Activated naive CD4-positive, alpha-beta T cell treated with anti-CD3 and anti-CD28 coated beads, Interleukin-2, amount 50 U/mL, for 24 hours (primary cell): Measurements from ENCODE around the gene ELOVL3.
"Not testable (repeated sequence)": the region's sequence is repeated elsewhere in the genome, so short reads cannot be mapped to it uniquely, and the experiment has no call there.

ENCODE experiments used
- H3K27ac Mint-ChIP-seq: one replicate; pipeline ENCODE4 v1.8.0; 2021; ENCODE audit warnings: mild to moderate bottlenecking, mixed read lengths
- H3K27me3 Mint-ChIP-seq: one replicate; pipeline ENCODE4 v1.8.0; 2021; ENCODE audit warnings: mixed read lengths
- H3K36me3 Mint-ChIP-seq: one replicate; pipeline ENCODE4 v1.8.0; 2021; ENCODE audit warnings: mixed read lengths
- H3K4me1 Mint-ChIP-seq: one replicate; pipeline ENCODE4 v1.8.0; 2021; ENCODE audit warnings: mixed read lengths
- H3K4me3 Mint-ChIP-seq: one replicate; pipeline ENCODE4 v1.8.0; 2021; ENCODE audit warnings: mild to moderate bottlenecking, mixed read lengths
- H3K9me3 Mint-ChIP-seq: one replicate; pipeline ENCODE4 v1.8.0; 2021; ENCODE audit warnings: mixed read lengths

ELOVL3 gene, protein sequence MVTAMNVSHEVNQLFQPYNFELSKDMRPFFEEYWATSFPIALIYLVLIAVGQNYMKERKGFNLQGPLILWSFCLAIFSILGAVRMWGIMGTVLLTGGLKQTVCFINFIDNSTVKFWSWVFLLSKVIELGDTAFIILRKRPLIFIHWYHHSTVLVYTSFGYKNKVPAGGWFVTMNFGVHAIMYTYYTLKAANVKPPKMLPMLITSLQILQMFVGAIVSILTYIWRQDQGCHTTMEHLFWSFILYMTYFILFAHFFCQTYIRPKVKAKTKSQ

GRCh38 chr10:102225646-102226541, at the start of gene ELOVL3:
Gene ELOVL3, plus strand, starts transcription at chr10:102226299. Its CDS starts 250 bp downstream, at chr10:102226549.
- H3K27ac Mint-ChIP-seq, result no peak within 1 kb of the TSS
- peaks cover 24% of the 10 kb centered on the region for H3K4me1 Mint-ChIP-seq
- no peaks in the 10 kb centered on the region for H3K36me3 Mint-ChIP-seq
- H3K9me3 Mint-ChIP-seq, result no peaks in the 10 kb centered on the region
- H3K4me3 Mint-ChIP-seq, result peak within 1 kb of the TSS; percentile 70
- peaks cover 28% of the 10 kb centered on the region for H3K27me3 Mint-ChIP-seq

GRCh38 chr10:102184606-102185005, 41.5 kb upstream of the ELOVL3 start:
- peaks cover 3% of the 10 kb centered on the region for H3K36me3 Mint-ChIP-seq
- H3K4me1 Mint-ChIP-seq, result peaks cover 14% of the 10 kb centered on the region
- H3K27ac Mint-ChIP-seq, result no peak overlapping the region
- H3K4me3 Mint-ChIP-seq, result no peak overlapping the region
- H3K9me3 Mint-ChIP-seq, result no peaks in the 10 kb centered on the region
- no peaks in the 10 kb centered on the region for H3K27me3 Mint-ChIP-seq

DNA sequence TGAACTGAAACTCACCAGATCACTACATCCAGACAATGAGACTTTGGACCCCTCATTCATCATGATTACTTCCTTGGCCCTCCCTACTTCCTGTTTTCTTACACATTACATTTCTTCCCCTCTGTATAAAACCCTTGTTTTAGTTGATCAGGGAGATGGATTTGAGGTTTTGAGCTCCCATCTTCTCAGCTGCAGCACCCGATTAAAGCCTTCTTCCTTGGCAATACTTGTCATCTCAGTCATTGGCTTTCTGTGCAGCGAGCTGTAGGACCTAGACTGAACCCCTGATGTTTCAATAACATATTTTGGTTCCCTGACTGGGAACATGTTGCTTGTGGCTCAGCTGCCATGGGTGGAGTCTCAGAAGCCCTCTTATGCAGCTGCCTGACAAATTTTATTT, 40.8 kb upstream of the ELOVL3 start:
- H3K9me3 Mint-ChIP-seq, result no peaks in the 10 kb centered on the region
- no peak overlapping the region for H3K4me3 Mint-ChIP-seq
- no peak overlapping the region for H3K27ac Mint-ChIP-seq
- H3K4me1 Mint-ChIP-seq, result peaks cover 15% of the 10 kb centered on the region
- no peaks in the 10 kb centered on the region for H3K27me3 Mint-ChIP-seq
- peaks cover 3% of the 10 kb centered on the region for H3K36me3 Mint-ChIP-seq

DNA sequence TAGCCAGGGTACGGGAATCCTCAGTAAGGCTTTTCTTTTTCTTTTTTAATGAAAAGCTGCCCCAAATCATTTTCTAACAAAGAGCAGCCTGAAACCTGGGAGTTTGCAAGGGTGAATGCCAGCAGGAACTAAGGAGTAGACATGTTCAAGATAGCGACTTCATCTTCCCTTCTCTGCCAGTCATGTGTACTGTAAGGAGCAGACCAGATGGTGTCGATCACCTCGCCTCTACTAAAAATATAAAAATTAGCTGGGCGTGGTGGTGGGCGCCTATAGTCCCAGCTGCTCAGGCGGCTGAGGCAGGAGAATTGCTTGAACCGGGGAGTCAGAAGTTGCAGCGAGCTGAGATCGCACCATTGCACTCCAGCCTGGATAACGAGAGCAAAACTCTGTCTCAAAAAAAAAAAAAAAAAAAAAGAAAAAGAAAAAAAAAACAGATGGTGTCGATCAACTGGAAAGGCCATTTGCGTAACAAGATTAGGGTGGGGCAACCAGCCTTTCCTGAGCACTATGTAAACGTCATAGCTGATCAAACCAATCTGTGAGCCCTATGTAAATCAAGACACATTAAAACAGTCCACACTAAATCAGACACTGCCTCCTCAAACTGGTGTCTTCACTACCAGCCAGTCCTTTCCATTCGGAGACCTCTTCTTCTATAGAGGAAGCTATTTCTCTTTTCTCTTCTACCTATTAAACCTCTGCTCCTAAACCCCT, 40.1 kb upstream of the ELOVL3 start:
- Mint-ChIP-seq H3K4me1 (peaks cover 15% of the 10 kb centered on the region), H3K27me3 (no peaks in the 10 kb centered on the region), H3K9me3 (no peaks in the 10 kb centered on the region), H3K4me3 (no peak overlapping the region), H3K27ac (no peak overlapping the region), H3K36me3 (peaks cover 3% of the 10 kb centered on the region)

- peaks cover 15% of the 10 kb centered on the region for H3K4me1 Mint-ChIP-seq
- H3K4me3 Mint-ChIP-seq, result no peak overlapping the region
- H3K27me3 Mint-ChIP-seq, result no peaks in the 10 kb centered on the region
- H3K9me3 Mint-ChIP-seq, result no peaks in the 10 kb centered on the region
- H3K36me3 Mint-ChIP-seq, result peaks cover 3% of the 10 kb centered on the region
- no peak overlapping the region for H3K27ac Mint-ChIP-seq
These were observed 37.7 kb upstream of the ELOVL3 start for GRCh38 chr10:102188298-102188940.

- peak overlapping the region; percentile 42 for H3K4me3 Mint-ChIP-seq
- H3K27me3 Mint-ChIP-seq, H3K36me3 Mint-ChIP-seq, H3K9me3 Mint-ChIP-seq: not testable (repeated sequence)
- peak overlapping the region; percentile 70 for H3K27ac Mint-ChIP-seq
- peaks cover 15% of the 10 kb centered on the region for H3K4me1 Mint-ChIP-seq
These were observed 36.9 kb upstream of the ELOVL3 start for GRCh38 chr10:102188941-102189898.

DNA sequence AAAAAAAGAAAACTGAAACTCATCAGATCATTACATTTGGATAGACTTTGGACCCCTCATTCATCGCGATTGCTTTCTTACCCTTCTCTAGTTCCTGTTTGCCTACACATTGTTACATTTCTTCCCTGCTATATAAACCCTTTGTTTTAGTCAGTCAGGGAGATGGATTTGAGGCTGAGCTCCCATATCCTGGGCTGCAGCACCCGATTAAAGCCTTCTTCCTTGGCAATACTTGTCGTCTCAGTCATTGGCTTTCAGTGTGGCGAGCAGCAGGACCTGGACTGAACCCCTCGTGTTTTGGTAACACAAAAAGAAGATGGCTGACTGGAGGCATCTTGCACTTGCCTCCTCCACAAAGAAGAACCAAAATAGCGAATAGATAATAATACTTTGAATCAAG, 34.1 kb upstream of the ELOVL3 start:
- Mint-ChIP-seq H3K9me3 (no peaks in the 10 kb centered on the region), H3K4me1 (peaks cover 15% of the 10 kb centered on the region), H3K27ac (no peak overlapping the region), H3K4me3 (no peak overlapping the region), H3K27me3 (no peaks in the 10 kb centered on the region), H3K36me3 (no peaks in the 10 kb centered on the region)

GRCh38 chr10:102195296-102195870, 30.7 kb upstream of the ELOVL3 start:
- H3K36me3 Mint-ChIP-seq, result no peaks in the 10 kb centered on the region

GRCh38 chr10:102196893-102197292, 29.2 kb upstream of the ELOVL3 start:
- Mint-ChIP-seq H3K4me1 (no peaks in the 10 kb centered on the region), H3K27ac (no peak overlapping the region), H3K27me3 (no peaks in the 10 kb centered on the region), H3K36me3 (no peaks in the 10 kb centered on the region), H3K9me3 (no peaks in the 10 kb centered on the region), H3K4me3 (no peak overlapping the region)

More at GRCh38 chr10:102195296-102195870, 30.7 kb upstream of the ELOVL3 start:
- no peaks in the 10 kb centered on the region for H3K27me3 Mint-ChIP-seq
- no peak overlapping the region for H3K4me3 Mint-ChIP-seq
- H3K4me1 Mint-ChIP-seq, result no peaks in the 10 kb centered on the region
- H3K9me3 Mint-ChIP-seq, result no peaks in the 10 kb centered on the region
- no peak overlapping the region for H3K27ac Mint-ChIP-seq

DNA sequence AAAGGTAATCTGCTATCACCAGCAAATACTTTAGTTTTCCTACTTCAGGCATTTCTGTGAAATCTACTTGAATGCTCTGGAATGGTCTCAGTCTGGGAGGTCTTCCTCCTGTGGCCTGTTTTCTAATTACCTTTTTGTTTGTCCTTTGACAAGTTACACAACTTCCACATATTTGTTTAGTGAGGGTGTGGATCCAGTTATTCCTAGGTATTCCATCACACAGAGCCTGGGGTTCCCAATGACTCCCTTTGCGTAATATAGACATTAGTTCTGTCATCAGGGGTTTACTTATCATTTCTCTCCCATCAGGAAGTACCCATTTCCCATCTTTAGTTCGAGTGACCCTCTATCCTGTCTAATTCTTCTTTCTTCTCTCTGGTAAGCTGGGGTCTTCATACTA, 28.1 kb upstream of the ELOVL3 start:
- H3K9me3 Mint-ChIP-seq, result no peaks in the 10 kb centered on the region
- H3K4me1 Mint-ChIP-seq, result no peaks in the 10 kb centered on the region
- H3K4me3 Mint-ChIP-seq, result no peak overlapping the region
- no peaks in the 10 kb centered on the region for H3K27me3 Mint-ChIP-seq
- H3K27ac Mint-ChIP-seq, result no peak overlapping the region
- no peaks in the 10 kb centered on the region for H3K36me3 Mint-ChIP-seq

GRCh38 chr10:102200751-102201640, 25.1 kb upstream of the ELOVL3 start:
- Mint-ChIP-seq H3K36me3 (peaks cover 2% of the 10 kb centered on the region), H3K27me3 (no peaks in the 10 kb centered on the region), H3K27ac (no peak overlapping the region), H3K4me3 (no peak overlapping the region), H3K9me3 (no peaks in the 10 kb centered on the region), H3K4me1 (no peaks in the 10 kb centered on the region)

- no peaks in the 10 kb centered on the region for H3K9me3 Mint-ChIP-seq
- no peaks in the 10 kb centered on the region for H3K4me1 Mint-ChIP-seq
- H3K4me3 Mint-ChIP-seq, result no peak overlapping the region
- H3K36me3 Mint-ChIP-seq, result peaks cover 2% of the 10 kb centered on the region
- H3K27ac Mint-ChIP-seq, result no peak overlapping the region
- no peaks in the 10 kb centered on the region for H3K27me3 Mint-ChIP-seq
These were observed 23.7 kb upstream of the ELOVL3 start for GRCh38 chr10:102202386-102202785.

DNA sequence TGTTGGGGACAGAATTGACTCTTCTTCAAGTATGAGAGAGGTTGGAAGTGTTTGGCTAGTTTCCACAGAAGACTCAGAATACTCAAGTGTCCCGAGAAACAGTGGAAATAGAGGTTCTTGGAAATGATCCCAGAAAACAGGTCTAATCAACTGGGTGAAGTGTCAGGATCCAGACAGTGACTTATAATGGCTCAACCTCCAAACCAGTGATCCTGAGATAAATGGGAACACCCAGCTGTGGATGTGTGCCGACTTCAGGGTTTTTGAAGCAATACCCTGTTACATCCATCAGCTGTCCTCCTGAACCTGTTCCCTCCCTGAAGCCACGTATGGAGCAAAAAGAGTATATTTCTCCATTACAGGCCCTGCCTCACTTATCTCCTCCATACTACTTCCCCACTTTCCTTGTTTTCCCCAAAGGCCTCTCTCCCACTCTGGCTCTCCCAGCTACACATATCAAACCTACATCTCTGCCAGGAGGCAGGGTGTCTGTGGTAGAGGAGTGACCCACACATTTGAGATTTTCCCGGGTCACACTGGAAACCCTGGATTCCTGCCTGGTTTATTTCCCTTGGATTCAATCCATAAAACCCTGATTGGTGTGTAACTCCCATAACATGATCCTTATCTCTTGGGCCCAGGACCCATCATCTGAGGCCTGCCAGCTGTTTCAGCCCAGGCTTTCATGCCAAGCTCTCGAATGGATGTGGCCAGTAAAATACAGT, 17.6 kb upstream of the ELOVL3 start:
- H3K4me3 Mint-ChIP-seq, result no peak overlapping the region
- H3K4me1 Mint-ChIP-seq, result no peaks in the 10 kb centered on the region
- no peaks in the 10 kb centered on the region for H3K27me3 Mint-ChIP-seq
- H3K36me3 Mint-ChIP-seq, result peaks cover 2% of the 10 kb centered on the region
- no peak overlapping the region for H3K27ac Mint-ChIP-seq
- no peaks in the 10 kb centered on the region for H3K9me3 Mint-ChIP-seq
